GM19099 (cell line): ENCODE measurements around the gene PRKCZ.

Experiments used
- POLR2A ChIP-seq: IDR thresholded peaks from 3 replicates; pipeline ENCODE4 v1.6.1; 2011; ENCODE audit warnings: low read depth; ENCODE audit not compliant: insufficient read length; ENCODE audit errors: extremely low read depth

Gene PRKCZ

DNA sequence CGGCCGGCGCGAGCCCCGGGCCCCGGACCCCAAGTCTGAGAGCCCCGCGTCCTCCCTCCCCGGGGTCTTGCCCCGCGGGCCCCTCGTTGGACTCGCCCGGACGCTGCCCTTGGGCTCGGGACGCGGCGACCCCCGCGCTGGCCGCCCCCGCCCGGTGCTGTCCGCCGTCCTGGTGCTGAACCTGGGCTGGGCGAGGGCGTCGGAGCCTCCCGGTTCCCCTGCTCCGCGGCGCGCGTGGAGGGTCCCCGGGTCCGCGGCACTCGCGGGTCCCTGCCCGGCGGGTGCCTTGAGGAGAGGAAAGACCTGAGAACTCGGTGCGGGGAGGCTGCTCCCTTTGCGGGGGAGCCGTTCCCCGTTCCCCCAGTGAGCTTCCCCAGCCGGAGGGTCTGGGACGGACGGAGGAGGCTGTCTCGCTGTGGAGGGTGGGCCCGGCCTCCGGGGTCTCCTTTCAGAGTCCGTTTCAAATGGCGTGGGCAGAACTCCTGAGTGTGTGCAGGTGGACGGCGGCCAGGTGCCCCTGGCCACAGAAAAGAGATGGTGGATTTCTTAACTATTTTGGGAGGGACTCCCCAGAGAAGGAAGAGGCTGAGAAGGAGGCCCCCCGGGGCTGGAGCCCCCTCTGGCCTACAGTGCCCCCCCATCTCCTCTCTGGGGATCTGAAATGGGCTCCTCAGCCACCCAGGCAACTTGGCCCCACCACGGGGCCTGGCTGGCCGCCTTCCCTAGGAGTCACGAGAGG, 30.5 kb upstream of the PRKCZ start:
- TF ChIP-seq POLR2A: no peak

GRCh38 chr1:2020310-2020655, 29.9 kb upstream of the PRKCZ start:
- TF ChIP-seq POLR2A: no peak

DNA sequence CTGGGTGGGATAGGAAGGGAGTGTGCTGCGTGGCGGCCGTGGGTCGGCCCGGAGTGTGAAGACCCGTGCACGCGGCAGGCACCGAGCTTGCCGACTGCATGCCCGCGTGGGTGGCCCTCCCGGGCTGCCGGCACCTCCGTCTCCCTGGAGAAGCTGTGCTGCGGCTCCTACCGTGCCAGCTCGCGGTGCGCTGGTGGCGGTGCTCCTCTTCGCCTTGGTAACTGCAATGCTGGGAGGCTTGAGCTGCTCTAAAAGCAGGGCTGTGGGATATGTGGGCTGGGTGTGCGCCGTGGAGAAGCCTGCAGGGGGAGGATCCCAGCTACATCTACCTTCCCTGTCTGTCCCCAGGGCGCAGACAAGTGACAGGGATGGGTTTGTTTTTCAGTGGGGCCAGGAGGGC, 28.7 kb upstream of the PRKCZ start:
- TF ChIP-seq POLR2A: no peak

DNA sequence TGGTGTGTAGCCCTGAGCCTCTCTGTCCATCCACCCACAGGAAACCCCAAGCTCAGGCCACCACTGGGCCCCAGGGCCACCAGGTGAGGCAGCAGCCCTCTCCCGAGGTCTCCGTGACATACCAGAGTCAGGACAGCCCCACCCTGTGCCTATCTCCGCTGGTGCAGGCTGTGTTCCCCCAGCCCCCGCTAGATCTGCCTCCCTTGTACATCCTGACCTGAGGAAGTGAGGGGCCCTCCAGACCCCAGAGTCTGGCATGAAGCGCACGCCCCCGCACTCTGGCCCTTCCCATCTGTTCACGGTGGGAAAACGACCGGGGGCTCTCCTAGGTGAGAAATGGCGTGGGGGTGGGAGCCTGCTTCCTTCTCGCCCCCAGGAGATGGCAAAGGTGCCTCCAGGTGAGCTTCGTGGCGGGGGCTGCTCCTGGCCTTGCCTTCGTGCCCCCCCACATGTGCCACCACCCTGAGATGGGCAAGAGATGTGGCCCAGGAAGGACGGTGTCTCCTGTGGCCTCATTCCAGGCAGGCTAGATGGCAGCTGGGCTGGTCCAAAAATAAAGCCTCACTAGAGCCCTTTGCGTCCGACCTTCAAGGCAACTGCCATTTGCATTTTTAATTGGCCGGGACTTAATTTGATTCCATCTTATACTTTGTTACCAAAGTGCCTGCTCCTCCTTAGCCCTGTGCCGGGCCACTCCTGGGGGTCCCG, 28.0 kb upstream of the PRKCZ start:
- no peak for TF ChIP-seq POLR2A

DNA sequence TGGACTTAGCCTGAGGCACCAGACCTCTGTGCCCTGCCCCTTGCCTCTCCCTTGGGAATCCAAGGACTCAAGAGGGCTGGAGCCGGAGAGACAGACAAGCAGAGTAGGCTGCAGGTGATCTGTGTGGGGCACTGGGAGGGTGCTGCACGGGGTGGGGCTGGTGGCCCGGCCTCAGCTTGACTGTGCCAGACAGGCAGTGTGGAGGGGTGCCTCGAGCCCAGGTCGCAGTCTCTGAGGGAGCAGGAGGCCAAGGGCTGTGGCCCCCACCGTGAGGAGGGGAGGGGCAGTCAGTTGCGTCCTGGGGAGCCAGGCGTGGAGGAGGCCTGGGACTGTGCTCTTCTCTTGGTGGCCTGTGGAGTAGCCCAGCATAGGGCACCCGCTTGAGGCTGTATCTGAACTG, 27.0 kb upstream of the PRKCZ start:
- TF ChIP-seq POLR2A: no peak

DNA sequence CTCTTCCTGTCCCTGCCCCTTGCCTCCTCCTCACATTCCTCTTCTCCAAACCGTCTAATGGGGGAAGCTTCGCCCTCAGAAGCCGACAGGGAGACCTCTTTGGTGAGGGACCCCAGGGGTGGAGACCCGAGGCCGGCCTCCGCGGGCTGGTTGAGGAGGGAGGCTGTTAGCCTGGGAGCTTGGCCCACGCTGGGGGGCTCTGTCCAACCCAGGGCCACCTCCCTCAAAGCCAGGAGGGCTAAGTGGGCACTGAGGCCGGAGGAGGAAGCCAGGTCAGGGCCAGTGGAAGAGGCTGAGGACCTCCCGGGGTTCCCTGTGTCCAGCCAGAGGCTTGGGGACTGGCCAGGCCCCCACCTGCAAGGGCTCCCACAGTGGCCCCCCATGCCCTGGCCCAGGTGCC, 25.8 kb upstream of the PRKCZ start:
- no peak for TF ChIP-seq POLR2A

DNA sequence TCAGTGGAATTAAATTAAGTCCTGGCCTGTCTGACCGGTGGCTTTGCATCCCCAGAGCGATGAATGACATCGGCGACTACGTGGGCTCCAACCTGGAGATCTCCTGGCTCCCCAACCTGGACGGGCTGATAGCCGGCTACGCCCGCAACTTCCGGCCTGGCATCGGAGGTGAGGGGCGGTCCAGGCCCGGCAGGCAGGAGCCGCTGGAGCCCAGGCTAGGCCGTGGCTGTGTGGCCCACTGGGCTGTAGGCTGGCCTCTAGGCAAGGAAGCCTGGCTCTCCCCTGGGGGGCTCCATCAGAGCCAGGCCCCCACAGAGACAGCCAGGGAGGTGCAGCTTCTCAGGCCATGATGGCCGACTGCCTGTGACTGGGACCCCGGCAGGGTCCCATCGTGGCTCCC, 25.3 kb upstream of the PRKCZ start:
- no peak for TF ChIP-seq POLR2A

DNA sequence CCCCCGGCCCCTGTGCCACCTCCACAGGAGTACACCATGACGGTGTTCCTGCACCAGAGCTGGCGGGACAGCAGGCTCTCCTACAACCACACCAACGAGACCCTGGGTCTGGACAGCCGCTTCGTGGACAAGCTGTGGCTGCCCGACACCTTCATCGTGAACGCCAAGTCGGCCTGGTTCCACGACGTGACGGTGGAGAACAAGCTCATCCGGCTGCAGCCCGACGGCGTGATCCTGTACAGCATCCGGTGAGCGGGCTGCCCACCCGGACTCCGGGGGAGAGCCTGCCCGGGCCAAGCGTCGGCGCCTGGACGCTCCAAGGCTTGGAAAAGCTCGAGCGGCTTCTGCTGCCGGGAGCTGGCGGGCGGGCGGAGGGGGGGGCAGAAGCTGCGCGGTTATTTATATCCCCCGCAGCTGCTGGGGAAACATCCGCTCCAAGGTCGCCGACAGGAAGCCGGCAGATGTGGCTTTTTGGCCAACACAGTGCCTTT, 24.7 kb upstream of the PRKCZ start:
- TF ChIP-seq POLR2A: no peak

GRCh38 chr1:2027961-2028583, 22.1 kb upstream of the PRKCZ start:
- no peak for TF ChIP-seq POLR2A

- TF ChIP-seq POLR2A: no peak
Observed at GRCh38 chr1:2028870-2029560, 21.2 kb upstream of the PRKCZ start.

- no peak for TF ChIP-seq POLR2A
Observed at GRCh38 chr1:2029561-2029960, 20.6 kb upstream of the PRKCZ start.

DNA sequence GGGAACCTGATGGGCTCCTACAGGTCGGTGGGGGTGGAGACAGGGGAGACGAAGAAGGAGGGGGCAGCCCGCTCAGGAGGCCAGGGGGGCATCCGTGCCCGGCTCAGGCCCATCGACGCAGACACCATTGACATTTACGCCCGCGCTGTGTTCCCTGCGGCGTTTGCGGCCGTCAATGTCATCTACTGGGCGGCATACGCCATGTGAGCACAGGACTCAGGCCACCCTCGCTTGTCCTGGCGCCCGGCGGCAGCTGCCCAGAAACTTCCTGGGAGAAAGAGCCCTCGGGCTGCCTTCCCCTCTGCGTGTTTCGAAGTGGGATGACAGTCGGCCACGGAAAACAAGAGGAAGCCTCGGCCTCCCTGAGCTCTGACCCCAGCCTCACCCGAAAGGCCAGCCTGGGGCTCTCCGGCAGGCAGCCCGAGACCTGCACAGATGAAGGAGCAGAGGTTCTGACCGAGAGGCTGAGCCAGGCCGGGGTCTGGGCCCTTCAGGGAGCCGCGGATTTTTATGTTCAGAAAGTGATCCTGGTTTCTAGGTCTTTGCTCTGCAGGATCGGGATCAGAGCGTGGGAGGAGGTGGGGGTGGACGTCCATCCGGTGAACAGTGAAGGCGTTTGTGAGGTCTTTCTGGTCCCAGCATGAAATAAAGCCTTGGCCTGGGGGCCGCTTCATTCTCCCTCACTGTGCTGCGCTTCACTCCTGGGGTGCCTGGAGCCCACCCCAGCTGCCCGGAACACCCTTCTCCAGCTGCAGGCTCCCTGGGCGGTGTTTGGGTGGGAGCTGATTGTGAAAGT, 19.9 kb upstream of the PRKCZ start:
- TF ChIP-seq POLR2A: no peak

DNA sequence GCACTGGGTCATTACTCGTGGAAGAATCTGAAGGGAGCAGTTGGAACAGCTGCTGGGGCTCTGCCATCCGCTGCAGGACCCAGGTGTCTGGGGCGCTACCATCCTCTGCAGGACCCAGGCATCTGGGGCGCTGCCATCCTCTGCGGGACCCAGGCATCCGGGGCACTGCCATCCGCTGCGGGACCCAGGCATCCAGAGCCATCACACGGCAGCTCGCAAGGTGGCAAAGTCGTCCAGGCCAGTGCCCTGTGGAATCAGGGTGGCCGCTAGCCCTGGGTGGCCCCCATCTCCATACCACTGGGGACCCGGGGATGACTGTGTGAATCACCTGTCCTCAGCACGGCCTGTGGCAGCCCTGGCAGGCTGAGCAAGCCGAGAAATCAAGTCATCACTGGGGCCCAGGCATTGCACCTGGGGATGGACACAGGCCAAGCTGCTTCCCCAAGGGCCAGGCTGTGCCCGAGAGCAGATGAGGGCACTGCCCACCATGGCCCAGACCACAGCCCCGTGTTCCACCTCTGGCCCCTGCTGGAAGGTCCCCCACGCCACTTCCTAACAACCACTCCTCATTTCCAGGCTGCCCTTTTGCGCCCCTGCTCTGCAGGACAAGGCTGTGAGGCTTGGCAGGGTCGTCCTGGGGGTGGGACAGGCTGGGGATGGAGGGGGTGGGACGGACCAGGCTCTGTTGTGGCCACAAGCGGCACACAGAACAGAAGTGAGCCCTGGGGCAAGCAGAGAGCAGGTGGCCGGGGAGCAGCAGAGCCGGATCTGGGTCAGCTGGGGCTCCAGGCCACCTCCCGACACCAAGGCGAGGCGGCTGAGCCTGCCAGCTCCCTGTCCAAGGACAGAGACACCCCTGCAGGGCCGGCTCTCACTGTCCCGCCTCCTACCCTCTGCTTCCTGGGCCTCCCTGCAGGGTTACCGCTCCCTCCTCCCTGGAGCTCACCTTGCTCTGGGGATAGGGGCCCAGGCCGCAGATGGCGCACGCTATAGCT, 18.4 kb upstream of the PRKCZ start:
- TF ChIP-seq POLR2A: no peak

- no peak for TF ChIP-seq POLR2A
Observed at GRCh38 chr1:2032737-2033136, 17.5 kb upstream of the PRKCZ start.

- no peak for TF ChIP-seq POLR2A
Observed at GRCh38 chr1:2033165-2033564, 17.0 kb upstream of the PRKCZ start.
